ENCODE results near the gene SLC17A7.

SLC17A7 gene

DNA sequence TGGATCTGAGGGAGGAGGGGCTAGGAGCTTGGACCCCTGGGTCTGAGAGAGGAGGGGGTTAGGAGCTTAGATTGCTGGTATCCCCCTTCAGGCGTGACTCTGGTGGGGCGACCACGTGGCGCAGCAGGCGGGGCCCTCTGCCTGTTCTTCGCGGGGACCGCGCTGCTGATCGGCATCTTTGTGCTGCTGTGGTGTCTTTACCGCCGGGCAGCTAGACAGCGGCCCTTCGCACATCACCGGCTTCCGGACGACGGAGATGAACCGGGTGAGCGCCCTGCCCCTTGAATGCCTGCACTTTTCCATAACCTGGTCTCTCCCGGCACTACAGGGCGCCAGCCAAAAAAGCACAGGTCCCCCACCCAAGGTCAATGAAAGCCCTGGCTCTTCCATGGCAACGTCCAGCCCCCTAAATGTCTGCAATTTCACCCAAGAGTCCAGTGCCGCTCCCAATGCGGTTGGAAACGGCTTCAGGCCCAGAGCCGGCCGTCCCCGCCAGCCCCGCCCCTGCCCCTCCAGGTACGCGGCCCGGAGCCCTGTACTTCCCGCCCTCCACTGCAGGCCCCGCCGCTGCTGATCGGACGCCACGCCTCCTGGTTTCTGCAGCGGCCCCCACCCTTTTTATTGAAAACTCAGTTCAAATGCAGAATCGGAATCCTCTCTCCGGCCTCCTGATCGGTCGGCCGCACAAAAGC is 13.3 kb downstream of the SLC17A7 start:
- DNase-seq (ENCODE audit: low read depth), result no peak

DNA sequence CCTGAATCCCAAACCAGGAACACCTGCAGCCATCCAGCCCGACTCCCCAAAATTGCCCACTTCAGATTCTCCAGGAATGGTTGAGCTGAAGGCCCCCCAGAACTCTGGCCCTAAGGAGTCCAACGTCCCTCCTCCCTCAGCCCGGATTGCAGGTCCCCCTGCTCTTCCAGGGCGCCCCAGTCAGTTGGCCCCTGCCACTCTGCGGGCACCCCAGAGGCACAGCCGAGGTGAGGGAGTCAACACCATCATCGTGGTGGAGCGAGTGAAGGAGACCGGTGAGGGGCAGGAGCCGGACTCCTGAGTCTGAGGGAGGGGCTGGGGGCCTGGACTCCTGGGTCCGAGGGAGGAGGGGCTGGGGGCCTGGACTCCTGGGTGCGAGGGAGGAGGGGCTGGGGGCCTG is 14.0 kb downstream of the SLC17A7 start:
- no peak for DNase-seq (ENCODE audit: low read depth)

DNA sequence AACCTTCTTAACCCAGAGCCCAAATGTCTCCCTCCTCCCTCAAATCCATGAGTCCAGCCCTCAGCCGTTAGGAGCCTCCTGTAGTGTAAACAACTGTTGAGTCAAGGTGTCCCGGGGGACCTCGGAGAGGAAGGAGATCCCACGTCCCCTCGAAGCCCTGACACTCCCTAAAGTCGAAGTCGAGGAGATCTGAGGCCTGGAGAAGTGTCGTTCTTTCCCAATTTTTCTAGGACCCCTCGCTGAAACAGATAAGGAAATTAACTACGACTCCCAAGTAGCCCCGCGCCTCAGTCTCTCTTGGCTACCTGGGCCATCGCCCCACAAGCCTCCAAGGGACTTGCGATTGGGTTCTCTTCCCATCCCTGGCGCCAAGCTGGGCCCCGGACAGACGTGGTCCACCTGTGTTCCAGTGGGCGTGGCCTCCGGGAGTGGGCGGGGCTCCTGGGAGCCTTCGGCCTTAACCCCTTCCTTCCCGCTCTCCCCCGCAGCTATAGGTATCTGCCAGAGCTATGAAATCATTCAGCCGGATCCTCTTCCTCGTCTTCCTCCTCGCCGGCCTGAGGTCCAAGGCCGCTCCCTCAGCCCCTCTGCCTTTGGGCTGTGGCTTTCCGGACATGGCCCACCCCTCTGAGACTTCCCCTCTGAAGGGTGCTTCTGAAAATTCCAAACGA is 15.3 kb downstream of the SLC17A7 start:
- no peak for DNase-seq (ENCODE audit: low read depth)

DNA sequence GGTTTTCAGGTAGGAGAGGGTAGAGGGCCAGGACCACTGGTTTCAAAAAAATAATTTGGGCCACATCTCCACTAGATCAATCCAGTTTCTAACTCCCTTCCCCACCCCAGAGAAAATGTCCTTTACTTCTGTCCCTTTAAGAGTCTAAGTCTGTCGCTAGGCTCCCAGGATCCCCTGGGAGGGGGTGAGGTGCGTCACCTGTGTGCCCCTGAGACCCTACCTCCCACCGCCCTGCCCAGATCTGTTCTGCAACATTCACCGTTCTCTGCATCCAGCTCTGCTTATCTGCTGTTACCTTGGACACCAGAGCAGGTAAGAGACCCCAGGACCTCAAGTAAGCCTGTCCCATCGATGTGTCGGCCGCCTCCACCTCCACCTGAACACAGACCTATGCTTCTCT is 16.1 kb downstream of the SLC17A7 start, which contains the start of gene GFY:
Gene GFY, plus strand, starts transcription at position 211 of the 400 bp plus-strand sequence. CDS start 1,043 bp downstream, outside the sequence.
- DNase-seq (ENCODE audit: low read depth), result no peak

DNA sequence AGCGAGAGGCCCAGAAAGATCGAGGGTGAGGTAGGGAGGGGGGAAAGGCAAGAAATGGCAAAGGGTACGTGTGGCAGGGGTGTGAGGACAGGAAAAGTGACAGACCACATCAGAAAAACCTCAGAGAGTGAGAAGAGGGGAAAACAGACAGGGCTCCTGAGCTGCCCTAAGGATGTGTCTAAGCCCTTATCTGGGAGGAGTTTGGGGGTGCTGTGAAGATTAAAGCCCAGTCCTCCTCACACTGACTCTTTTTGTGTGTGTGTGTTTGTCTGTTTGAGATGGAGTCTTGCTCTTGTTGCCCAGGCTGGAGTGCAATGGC is 17.4 kb downstream of the SLC17A7 start:
- DNase-seq (ENCODE audit: low read depth), result no peak

DNA sequence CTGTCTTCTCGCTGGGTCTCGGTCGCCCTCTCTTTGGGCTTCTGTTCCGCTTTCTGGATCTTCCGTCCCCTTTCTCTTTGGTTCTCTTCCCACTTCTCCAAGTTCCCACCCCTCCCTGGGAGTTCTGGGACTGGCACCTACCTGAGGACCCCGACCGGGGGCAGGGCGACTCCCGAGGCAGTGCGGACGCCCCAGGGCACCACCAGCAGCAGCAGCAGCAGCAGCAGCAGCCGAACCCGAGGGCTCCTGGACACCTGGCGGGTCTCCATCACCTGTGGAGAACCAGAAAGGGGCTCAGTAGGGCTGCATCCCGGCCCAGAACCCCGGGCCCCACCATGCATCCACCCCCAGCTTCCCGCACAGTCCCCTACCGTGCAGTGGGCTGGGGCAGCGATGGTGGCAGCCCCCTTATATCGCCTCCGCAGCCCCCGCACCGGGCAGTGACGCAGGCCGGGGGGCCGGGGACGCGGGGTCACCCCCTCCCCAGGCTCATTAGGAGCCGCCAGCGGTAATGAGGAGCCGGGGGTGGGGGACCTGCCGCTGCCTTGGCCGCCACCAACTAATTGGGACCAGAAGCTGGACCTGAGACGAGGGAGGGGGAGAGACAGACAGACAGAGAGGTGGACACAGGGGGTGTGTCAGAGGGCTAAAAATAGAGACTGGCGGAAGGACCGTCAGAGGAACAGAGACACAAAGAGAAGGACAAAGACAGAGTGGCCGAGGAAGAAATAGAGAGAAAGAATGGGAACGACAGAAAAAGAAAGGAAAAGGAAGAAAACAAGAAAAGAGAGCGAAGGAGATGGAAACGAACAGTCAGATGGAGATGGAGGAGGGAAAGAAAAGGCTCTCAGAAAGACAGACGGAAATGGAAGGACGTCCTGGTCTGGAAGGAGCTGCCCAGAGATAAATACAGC is 18.0 kb downstream of the SLC17A7 start, which contains the start of gene PTH2:
Gene PTH2, minus strand, starts transcription at position 371 of the 914 bp plus-strand sequence. Its CDS starts 102 bp downstream, at position 269.
- DNase-seq (ENCODE audit: low read depth), result no peak

DNA sequence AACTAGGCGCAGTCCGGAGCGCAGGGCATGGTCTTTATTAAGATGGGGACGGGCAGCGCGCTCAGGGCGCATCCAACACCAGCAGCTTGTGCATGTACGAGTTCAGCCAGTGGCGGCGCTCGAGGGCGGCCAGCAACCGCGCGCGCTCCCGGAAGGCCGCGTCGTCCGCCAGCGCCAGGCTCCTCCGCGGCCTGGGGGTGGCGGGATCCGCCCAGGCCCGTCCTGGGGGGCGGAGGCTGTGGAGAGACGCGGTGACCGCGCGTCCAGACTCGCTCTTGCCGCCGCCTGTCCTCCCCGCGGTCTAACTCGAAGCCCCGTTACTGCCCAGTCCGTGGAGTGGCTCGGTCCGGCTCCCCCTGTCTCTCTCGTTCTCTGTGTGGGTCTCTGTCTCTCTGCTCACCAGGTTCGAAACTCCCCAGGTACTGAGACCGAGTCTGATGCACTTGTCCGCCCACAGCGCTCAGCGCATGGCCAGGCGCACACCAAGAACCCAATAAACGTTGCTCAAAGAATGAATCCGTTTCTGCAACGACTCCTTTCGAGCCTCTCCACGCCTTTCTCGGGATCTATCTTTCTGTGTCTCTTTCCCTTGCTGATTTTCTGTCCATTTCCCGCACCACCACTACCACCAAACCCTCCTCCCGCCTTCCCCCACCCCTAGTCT is 18.8 kb downstream of the SLC17A7 start:
- no peak for DNase-seq (ENCODE audit: low read depth)

DNA sequence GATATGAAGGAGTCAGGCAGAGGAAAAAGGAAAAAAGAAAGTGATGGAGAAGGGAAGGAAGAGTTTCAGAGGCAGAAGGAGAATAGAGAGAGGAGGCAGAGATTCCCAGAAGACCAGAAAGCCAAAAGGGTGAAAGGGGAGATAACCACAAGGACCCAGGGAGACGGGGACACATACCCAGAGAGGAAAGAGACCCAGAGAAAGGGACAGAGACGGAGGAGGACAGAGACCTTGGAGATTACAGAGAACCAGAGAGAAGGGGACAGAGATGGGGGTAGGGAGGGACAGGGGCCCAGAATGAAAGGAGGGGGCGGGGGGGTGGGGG is 19.5 kb downstream of the SLC17A7 start:
- no peak for DNase-seq (ENCODE audit: low read depth)

DNA sequence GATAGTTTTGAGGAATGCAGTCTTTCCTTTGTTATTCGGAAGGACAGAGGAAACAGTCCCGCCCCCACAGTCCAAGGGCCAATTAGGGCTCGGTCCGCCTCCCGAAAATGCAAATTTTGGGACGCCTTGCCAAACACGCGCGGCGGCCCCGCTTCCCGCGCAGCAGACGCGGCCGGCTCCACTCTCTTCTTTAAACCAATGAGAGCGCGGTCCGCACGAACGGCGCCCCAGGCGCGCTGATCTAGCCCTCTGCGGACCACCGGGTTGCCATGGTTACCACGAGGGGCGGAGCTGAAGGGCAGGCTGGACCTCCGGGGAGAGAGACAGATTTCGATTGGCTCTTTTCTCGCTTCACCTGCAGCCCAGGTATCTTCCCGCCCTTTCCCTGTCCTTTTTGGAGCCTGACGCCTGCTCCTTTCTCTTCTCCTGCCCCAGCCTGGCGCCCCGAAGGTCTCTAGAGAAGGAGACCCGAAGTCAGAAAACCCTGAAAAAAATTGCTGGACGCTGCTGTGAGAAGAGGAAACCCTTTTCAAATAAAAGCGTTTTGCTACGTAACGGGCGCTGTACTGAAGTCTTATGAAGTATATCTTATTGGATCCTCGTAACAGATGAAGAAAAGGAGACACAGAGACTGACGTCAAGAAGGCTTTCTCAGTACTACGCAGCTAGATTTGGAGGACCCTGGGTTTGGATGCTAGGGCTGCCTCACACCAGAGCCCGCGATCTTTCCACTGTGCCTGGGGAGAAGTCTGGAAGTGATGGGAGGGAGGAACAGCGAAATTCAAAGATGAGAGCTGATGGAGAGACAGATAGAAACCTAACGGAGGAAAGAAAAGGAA is 20.1 kb downstream of the SLC17A7 start:
- no peak for DNase-seq (ENCODE audit: low read depth)

DNA sequence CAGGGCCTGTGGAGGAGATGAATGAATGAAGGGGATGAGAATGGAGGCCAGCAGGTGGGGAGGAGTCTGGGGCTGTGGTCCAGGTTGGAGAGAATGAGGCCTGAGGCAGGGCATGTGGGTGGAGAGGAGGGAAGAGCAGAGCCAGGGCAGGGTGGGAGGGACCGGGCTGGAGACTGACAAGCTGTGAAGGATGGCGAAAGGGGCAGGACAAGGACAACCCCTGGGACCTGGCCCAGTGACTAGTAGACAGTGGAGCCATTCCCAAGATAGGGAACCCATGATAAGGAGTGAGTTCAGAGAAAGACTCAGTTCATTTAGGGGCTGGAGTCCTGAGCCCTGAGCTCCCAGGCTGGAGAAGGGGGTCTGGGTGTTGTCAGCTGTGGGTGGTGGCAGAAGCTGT is 21.1 kb downstream of the SLC17A7 start:
- DNase-seq (ENCODE audit: low read depth), result no peak

DNA sequence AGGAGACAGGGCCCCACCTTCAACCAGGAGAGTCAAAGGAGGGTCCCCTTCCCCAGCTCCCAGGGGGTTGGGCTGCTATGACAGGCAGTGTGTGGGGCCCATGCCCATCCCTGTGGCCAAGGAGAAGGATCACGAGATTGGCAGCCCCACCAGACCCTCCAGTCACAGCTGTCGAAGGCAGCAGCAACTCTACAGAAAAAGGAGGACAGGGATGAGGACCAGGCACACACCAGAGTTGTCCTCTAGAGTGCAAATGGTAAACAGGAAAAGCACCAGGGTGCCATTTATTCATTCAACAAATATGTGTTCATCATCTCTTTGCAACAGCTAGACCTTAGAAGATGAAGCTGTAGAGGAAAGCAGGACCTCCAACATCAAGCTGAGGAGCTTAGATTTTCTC is 22.2 kb downstream of the SLC17A7 start:
- no peak for DNase-seq (ENCODE audit: low read depth)

DNA sequence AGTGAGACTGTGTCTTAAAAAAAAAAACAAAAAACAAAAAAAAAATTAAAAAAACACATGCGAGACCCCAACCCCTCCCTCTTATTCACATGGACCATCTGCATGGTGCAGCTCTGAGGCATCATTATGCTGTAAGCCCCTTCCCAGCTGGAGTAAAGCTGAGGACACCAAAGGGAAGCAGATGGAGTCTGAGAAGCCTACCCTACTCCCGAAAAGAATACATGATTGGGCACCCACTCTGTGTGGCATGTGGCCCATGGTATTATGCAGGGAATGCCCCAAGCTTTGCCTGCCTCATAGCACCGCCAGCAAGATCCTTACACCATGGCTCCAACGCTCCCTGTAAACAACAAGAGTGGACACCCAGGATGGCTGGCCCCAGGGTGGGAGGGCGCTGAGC is 22.8 kb downstream of the SLC17A7 start:
- DNase-seq (ENCODE audit: low read depth), result no peak

DNA sequence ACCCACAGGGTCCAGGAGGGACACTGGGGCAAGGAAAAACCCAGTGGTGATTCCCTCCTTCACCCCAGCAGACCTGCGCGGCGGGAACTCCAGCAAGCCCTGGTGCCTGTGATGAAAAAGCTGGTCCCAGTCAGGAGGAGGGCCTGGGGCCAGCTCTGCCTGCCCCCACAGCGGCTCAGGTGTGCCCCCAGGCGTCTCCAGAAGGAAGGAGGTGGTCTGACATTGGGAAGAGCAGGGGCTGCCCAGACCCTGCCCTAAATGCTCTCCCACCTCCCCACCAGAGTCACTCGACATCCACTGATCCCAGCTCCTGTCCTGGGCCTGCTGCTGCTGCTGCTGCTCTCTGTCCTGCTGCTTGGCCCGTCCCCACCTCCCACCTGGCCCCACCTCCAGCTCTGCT is 24.2 kb downstream of the SLC17A7 start:
- no peak for DNase-seq (ENCODE audit: low read depth)

DNA sequence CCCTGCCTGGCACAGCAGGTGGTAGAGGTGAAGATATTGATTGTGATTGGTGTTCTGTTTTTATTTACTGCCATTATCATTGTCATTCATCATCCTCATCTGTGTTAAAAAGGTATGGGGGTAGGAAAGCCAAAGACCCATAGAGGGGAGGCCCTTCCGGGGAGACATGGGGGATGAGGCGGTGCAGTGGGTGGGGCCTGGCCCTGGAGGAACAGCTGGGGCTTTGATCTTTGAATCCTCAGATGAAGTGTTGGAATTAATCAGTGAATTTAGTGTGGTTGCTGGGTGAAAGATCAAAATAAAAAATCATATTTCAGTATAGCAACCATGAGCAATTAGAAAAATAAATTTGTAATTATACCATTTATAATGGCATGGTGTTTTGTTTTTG is 25.5 kb downstream of the SLC17A7 start:
- no peak for DNase-seq (ENCODE audit: low read depth)

DNA sequence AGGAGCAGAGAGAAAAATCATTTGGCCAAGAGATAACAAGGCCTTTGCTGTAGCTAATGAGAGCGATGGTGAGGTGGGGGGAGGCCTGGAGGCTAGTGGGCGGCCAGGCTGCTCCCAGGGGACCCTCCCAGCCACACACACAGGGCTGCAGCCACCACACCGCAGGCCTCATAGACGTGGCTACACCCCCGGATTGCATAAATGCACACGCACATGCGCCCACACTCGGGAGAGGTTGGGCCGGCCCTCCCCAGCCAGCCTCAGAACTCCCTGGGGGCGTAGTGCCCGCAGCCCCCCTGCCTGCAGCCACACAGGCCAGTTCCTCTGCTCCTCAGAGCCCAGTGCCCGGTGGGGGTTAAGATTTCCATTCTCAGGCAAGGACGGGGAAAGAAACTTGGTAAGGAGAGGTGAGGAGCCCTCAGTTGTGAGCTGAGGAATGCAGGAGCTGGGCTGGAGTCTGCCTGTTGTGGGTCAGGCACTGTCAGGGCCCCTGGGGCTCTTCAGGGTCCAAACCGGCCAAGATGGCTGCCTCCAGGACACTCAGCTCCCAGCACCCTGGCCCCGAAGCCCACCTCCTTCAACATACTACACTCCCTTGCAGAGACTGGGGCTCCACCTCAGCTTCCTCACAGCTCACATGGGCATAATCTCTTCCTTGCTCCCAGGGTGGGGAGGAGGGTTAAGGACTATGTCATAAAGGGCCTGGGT is 26.1 kb downstream of the SLC17A7 start:
- DNase-seq (ENCODE audit: low read depth), result no peak

DNA sequence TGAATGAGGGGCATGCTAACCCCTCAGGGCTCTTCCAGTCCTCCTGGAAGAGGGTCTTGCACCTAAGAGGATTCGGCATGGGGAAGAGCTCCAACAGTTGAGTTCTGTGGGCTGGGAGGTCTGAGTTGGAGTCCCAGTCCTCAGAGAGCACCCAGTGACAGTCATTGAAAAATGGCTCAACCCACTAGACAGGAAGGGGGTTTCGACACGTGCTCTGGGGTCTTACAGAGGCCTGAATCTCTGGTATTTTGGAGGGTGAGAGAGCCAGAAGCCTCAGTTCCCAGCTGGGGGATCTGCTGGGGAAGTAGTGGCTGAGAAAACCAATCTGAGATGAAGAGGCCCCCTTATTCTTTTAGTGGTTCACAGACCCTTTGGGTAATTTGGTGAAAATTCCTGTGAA is 27.1 kb downstream of the SLC17A7 start:
- DNase-seq (ENCODE audit: low read depth), result no peak

DNA sequence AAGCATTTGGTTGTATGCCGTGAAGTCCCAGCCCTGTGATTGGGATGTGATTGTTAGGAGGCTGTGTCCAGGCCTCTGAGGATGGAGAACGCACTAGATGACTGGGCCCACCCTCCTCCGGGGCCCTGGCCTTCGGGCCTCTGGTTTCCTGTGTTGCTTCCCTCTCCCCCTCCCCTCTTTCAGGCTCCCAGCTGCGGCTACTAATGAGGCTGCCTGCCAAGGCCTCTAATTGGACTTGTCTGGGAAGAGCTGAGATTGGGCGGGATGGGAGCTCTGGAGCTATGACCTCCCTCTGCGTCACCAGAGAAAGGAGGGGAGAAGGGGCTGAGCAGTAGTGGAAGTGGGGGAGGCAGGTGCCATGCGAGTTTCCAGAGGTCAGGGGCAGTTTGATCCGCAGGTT is 28.0 kb downstream of the SLC17A7 start:
- DNase-seq (ENCODE audit: low read depth), result no peak

DNA sequence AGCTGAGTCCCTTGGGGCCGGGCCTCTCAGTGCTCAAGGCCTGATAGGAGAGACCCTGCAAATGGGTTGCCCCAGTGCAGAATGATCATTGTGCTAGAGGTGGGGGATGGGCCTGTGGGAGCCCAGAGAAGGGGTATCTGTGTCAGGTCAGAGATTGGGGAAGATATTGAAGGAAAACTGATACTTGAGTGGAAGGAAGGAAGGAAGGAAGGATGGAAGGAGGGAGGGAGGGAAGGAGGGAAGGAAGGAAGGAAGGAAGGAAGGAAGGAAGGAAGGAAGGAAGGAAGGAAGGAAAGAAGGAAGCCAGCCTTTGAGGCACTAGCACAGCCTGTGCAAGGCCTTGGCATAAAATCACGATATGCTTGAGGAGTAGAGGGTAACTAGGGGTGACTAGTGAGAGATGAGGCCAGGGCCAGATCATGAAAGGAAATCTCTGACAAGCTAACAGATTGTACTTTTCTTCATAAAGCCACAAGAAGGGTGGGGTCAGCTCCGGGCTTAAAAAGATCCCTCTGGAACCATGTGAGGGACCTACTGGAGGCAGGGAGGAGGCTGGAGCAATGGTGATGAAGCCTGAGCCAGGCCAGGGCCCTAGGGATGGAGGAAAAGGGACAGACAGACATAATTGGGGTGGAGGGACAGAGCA is 29.5 kb downstream of the SLC17A7 start:
- no peak for DNase-seq (ENCODE audit: low read depth)

DNA sequence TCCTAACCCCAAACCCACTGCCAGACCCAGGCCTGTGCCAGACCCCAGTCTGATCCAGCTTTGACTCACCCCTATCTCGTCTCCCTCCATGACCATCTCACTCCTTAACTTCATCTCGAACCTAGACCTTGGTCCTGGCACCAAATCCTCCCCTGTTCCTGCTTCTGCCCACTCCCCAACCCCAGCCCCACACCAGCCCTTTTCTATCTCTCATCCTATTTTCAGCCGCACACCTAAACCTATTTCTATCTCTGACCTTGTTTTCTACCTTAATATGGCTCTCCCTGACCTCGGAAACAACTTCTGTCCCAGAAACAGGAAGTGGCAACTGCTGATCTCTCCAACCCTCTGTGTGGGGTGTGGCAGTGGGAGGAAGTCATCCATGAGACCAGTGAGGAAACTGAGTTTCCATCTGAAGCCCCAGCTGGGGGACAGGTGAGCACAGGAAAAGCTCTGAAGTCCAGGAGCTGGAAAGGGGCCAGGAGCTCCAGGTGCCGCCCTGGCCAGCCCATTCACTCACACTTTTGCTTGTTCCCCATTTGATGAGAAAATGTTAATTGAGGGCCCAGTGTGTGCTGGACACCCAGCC is 31.8 kb downstream of the SLC17A7 start:
- no peak for DNase-seq (ENCODE audit: low read depth)

All from activated T-helper 9 cell treated with anti-CD3 and anti-CD28 coated beads, Interleukin-2, amount 50 U/mL, for 16 hours (primary cell).